H9 (cell line): Measurements from ENCODE around the gene DNAH1. TPM values are rescaled to one million over a fixed set of nuclear protein-coding genes. Genes with fewer than 3 reads are reported as not detected.

Experiments
- DNase-seq: peaks from one replicate; pipeline ENCODE4 v3.0.0-alpha.2; 2017
- H2AFZ ChIP-seq: one replicate; pipeline ENCODE4 v1.6.1; 2013; ENCODE audit warnings: mild to moderate bottlenecking, low read length, control low read depth, moderate library complexity
- H2AK5ac ChIP-seq: 2 replicates; pipeline ENCODE4 v1.6.1; 2013; ENCODE audit warnings: low read length, control low read depth, mixed read lengths; ENCODE audit not compliant: insufficient read length
- H2BK120ac ChIP-seq: one replicate; pipeline ENCODE4 v1.6.1; 2013; ENCODE audit warnings: low read depth, mild to moderate bottlenecking, low read length, control low read depth, inconsistent platforms; ENCODE audit not compliant: poor library complexity, severe bottlenecking
- H2BK12ac ChIP-seq: 2 replicates; pipeline ENCODE4 v1.6.1; 2013; ENCODE audit warnings: low read length, control low read depth, mixed read lengths, low read depth; ENCODE audit not compliant: insufficient read length
- H2BK15ac ChIP-seq: 2 replicates; pipeline ENCODE4 v1.6.1; 2013; ENCODE audit warnings: low read depth, low read length, control low read depth
- H2BK20ac ChIP-seq: one replicate; pipeline ENCODE4 v1.6.1; 2013; ENCODE audit warnings: low read depth, mild to moderate bottlenecking, low read length, control low read depth, inconsistent platforms; ENCODE audit not compliant: poor library complexity, severe bottlenecking
- H2BK5ac ChIP-seq: 2 replicates; pipeline ENCODE4 v1.6.1; 2013; ENCODE audit warnings: low read length, control low read depth, mixed read lengths; ENCODE audit not compliant: insufficient read length
- H3K14ac ChIP-seq: 2 replicates; pipeline ENCODE4 v1.6.1; 2013; ENCODE audit warnings: low read length, control low read depth; ENCODE audit not compliant: insufficient read depth
- H3K18ac ChIP-seq: 2 replicates; pipeline ENCODE4 v1.6.1; 2013; ENCODE audit warnings: low read depth, mild to moderate bottlenecking, mixed read lengths, low read length, control low read depth; ENCODE audit not compliant: insufficient read length
- H3K23ac ChIP-seq: 2 replicates; pipeline ENCODE4 v1.6.1; 2013; ENCODE audit warnings: low read length, control low read depth, mixed read lengths, low read depth; ENCODE audit not compliant: insufficient read length
- H3K23me2 ChIP-seq: 2 replicates; pipeline ENCODE4 v1.6.1; 2013; ENCODE audit warnings: low read depth, mild to moderate bottlenecking, mixed read lengths, low read length, control low read depth; ENCODE audit not compliant: insufficient read length, poor library complexity, severe bottlenecking
- H3K27ac ChIP-seq: 2 replicates; pipeline ENCODE4 v1.5.1; 2013; ENCODE audit warnings: low read length, control low read depth, mixed read lengths, low read depth; ENCODE audit not compliant: insufficient read length
- H3K27me3 ChIP-seq: 2 replicates; pipeline ENCODE4 v1.6.1; 2013; ENCODE audit warnings: low read length, control low read depth, inconsistent platforms; ENCODE audit not compliant: insufficient read depth
- H3K4ac ChIP-seq: 2 replicates; pipeline ENCODE4 v1.6.1; 2013; ENCODE audit warnings: low read depth, mild to moderate bottlenecking, control low read depth, inconsistent platforms, low read length, moderate library complexity
- H3K4me1 ChIP-seq: 2 replicates; pipeline ENCODE4 v1.6.1; 2013; ENCODE audit warnings: low read length, control low read depth, inconsistent platforms; ENCODE audit not compliant: insufficient read depth
- H3K4me2 ChIP-seq: 2 replicates; pipeline ENCODE4 v1.6.1; 2013; ENCODE audit warnings: low read length, control low read depth, mixed read lengths; ENCODE audit not compliant: insufficient read length, insufficient read depth
- H3K56ac ChIP-seq: 2 replicates; pipeline ENCODE4 v1.6.1; 2013; ENCODE audit warnings: low read depth, mild to moderate bottlenecking, mixed read lengths, low read length, control low read depth; ENCODE audit not compliant: insufficient read length
- H3K79me1 ChIP-seq: 2 replicates; pipeline ENCODE4 v1.6.1; 2013; ENCODE audit warnings: low read depth, mild to moderate bottlenecking, moderate library complexity, low read length, control low read depth, inconsistent platforms; ENCODE audit not compliant: insufficient read depth, poor library complexity, severe bottlenecking
- H3K79me2 ChIP-seq: 2 replicates; pipeline ENCODE4 v1.6.1; 2013; ENCODE audit warnings: low read length, control low read depth, inconsistent platforms; ENCODE audit not compliant: insufficient read depth
- H3K9ac ChIP-seq: 2 replicates; pipeline ENCODE4 v1.6.1; 2013; ENCODE audit warnings: low read length, control low read depth, mixed read lengths; ENCODE audit not compliant: insufficient read length; ENCODE audit errors: extremely low read depth
- H3K9me3 ChIP-seq: one replicate; pipeline ENCODE4 v1.6.1; 2013; ENCODE audit warnings: low read depth, low read length, inconsistent platforms; ENCODE audit not compliant: control insufficient read depth
- H3T11ph ChIP-seq: one replicate; pipeline ENCODE4 v1.6.1; 2013; ENCODE audit warnings: mild to moderate bottlenecking, low read length, control low read depth, inconsistent platforms
- H4K20me1 ChIP-seq: one replicate; pipeline ENCODE4 v1.6.1; 2013; ENCODE audit not compliant: control insufficient read depth, insufficient read length, insufficient read depth
- H4K5ac ChIP-seq: 2 replicates; pipeline ENCODE4 v1.6.1; 2013; ENCODE audit warnings: low read depth, mild to moderate bottlenecking, mixed read lengths, low read length, control low read depth; ENCODE audit not compliant: insufficient read length
- H4K8ac ChIP-seq: replicated peaks from 2 replicates; pipeline ENCODE4 v1.6.1; 2013; ENCODE audit warnings: low read length, control low read depth, mixed read lengths, low read depth; ENCODE audit not compliant: insufficient read length
- H4K91ac ChIP-seq: 2 replicates; pipeline ENCODE4 v1.6.1; 2013; ENCODE audit warnings: low read depth, mild to moderate bottlenecking, moderate library complexity, mixed read lengths, low read length, control low read depth; ENCODE audit not compliant: insufficient read length
- H3K27ac Mint-ChIP-seq, 3 experiments: 2 replicates in 2 of 3; 3 replicates in 1 of 3; pipeline ENCODE4 v1.8.0; 2020 to 2021; ENCODE audit warnings: mixed read lengths in 3 of 3, mild to moderate bottlenecking in 1 of 3, moderate library complexity in 1 of 3
- H3K27me3 Mint-ChIP-seq: 2 replicates; pipeline ENCODE4 v1.8.0; 2021; ENCODE audit warnings: low read depth, mild to moderate bottlenecking, moderate library complexity, mixed read lengths
- H3K36me3 Mint-ChIP-seq, 3 experiments: 2 replicates in 2 of 3; 3 replicates in 1 of 3; pipeline ENCODE4 v1.8.0; 2020 to 2021; ENCODE audit warnings: low read depth in 3 of 3, mixed read lengths in 3 of 3; ENCODE audit not compliant: insufficient read depth in 1 of 3
- H3K4me1 Mint-ChIP-seq, 2 experiments: 2 replicates each; pipeline ENCODE4 v1.8.0; 2020; ENCODE audit warnings: mixed read lengths in 2 of 2
- H3K4me3 Mint-ChIP-seq, 2 experiments: 2 replicates in 1 of 2; 3 replicates in 1 of 2; pipeline ENCODE4 v1.8.0; 2020 to 2021; ENCODE audit warnings: mild to moderate bottlenecking in 2 of 2, mixed read lengths in 2 of 2, moderate library complexity in 1 of 2
- H3K9me3 Mint-ChIP-seq, 2 experiments: 2 replicates in 1 of 2; 3 replicates in 1 of 2; pipeline ENCODE4 v1.8.0; 2020; ENCODE audit warnings: mild to moderate bottlenecking in 2 of 2, mixed read lengths in 2 of 2, moderate library complexity in 1 of 2
- WGBS: extraction: QIAGEN DNeasy Blood & Tissue Kit; methylation state at CpG from one replicate; pipeline ENCODE4 v1.1.7; 2013; ENCODE audit warnings: missing lambda C conversion rate, low lambda C conversion rate, mixed read lengths; ENCODE audit not compliant: insufficient read length; ENCODE audit errors: extremely low coverage; 5-methylcytosine and 5-hydroxymethylcytosine counted together
- total RNA-seq: library from RNA; stranded (reverse); gene quantifications from 2 replicates; pipeline ENCODE4 v1.2.1, GENCODE V29; 2021
- TF ChIP-seq, protein P1 (sequence below): fragments of 200-600 bp; sonication (generic); conservative IDR thresholded peaks from 3 replicates; pipeline ENCODE4 v1.8.0; 2021; ENCODE audit warnings: antibody characterized with exemption, mild to moderate bottlenecking

DNAH1 gene
- total RNA-seq, 1 experiment from 2014 or later = 2.0 TPM

DNA sequence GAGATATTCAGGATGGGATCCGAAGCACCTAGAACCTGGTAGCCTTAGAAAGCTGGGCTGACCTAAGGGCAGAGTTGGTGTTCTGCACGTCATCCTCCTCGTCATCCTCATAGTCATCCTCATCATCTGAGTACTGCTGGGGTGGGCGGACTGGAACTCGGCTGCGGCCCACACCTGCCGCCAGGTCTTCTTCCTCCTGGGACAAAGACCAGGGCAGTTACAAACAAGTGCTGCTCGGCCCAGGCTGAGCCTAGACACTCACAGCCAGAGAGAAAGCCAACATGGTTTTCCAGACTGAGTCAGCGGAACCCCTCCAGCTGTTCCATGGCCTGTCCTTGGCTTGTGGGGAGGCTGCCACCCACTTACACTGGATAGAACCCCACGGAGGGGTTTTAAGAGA, 88.3 kb downstream of the DNAH1 start:
- no peak overlapping the region for H3K4me3 Mint-ChIP-seq
- Histone ChIP-seq H3K56ac (no peak overlapping the region), H2BK12ac (no peak overlapping the region), H4K8ac (no peak overlapping the region), H2BK120ac (no peak overlapping the region), H3K23me2 (peaks cover 5% of the 10 kb centered on the region), H3K4me1 (no peaks in the 10 kb centered on the region), H3K9me3 (no peaks in the 10 kb centered on the region), H3K18ac (no peak overlapping the region), H2BK5ac (no peak overlapping the region), H3K27ac (no peak overlapping the region), H2BK15ac (no peak overlapping the region), H2AFZ (no peak overlapping the region), H4K5ac (no peak overlapping the region), H3K9ac (no peak overlapping the region), H2AK5ac (no peak overlapping the region), H3K4me2 (no peak overlapping the region), H4K91ac (no peak overlapping the region), H3K79me1 (peaks cover 4% of the 10 kb centered on the region), H4K20me1 (no peaks in the 10 kb centered on the region), H2BK20ac (no peak overlapping the region), H3T11ph (no peak overlapping the region), H3K4ac (no peak overlapping the region), H3K79me2 (peaks cover 2% of the 10 kb centered on the region; the same call in 1 of the 2 replicates), H3K23ac (no peak overlapping the region), H3K27me3 (no peaks in the 10 kb centered on the region), H3K14ac (no peak overlapping the region)
- H3K9me3 Mint-ChIP-seq = no peaks in the 10 kb centered on the region
- WGBS = no CpG with 5 or more reads among the region's 10 CpGs
- TF ChIP-seq, protein P1, sequence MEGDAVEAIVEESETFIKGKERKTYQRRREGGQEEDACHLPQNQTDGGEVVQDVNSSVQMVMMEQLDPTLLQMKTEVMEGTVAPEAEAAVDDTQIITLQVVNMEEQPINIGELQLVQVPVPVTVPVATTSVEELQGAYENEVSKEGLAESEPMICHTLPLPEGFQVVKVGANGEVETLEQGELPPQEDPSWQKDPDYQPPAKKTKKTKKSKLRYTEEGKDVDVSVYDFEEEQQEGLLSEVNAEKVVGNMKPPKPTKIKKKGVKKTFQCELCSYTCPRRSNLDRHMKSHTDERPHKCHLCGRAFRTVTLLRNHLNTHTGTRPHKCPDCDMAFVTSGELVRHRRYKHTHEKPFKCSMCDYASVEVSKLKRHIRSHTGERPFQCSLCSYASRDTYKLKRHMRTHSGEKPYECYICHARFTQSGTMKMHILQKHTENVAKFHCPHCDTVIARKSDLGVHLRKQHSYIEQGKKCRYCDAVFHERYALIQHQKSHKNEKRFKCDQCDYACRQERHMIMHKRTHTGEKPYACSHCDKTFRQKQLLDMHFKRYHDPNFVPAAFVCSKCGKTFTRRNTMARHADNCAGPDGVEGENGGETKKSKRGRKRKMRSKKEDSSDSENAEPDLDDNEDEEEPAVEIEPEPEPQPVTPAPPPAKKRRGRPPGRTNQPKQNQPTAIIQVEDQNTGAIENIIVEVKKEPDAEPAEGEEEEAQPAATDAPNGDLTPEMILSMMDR = no peak
- H3K36me3 Mint-ChIP-seq = peaks cover 38 to 77% (median 71%) of the 10 kb centered on the region in 3 experiments
- no peak overlapping the region for H3K27ac Mint-ChIP-seq
- H3K4me1 Mint-ChIP-seq = peaks cover 8 to 9% of the 10 kb centered on the region in 2 experiments
- no peaks in the 10 kb centered on the region for H3K27me3 Mint-ChIP-seq
- DNase-seq = no peak
